HepG2 (cell line): ENCODE data around the gene MRPL50.

Experiments used
- SMYD3 ChIP-seq: sonication (generic); formaldehyde crosslinking; IDR thresholded peaks from 2 replicates; pipeline ENCODE4 v1.8.1; 2023; ENCODE audit warnings: mild to moderate bottlenecking, missing genetic modification reagents
- U2AF1 ChIP-seq: fragments of 200-400 bp; formaldehyde crosslinking; optimal IDR thresholded peaks from 2 replicates; pipeline ENCODE3; 2017; ENCODE audit warnings: mild to moderate bottlenecking, low read depth, low read length
- ZBTB7A ChIP-seq: sonication (generic); formaldehyde crosslinking; IDR thresholded peaks from 2 replicates; pipeline ENCODE4 v1.8.0; 2022; ENCODE audit warnings: mild to moderate bottlenecking, missing genetic modification reagents

- no peak for TF ChIP-seq SMYD3
- TF ChIP-seq U2AF1 = no peak
- no peak for TF ChIP-seq ZBTB7A
Measured at GRCh38 chr9:101369884-101370531, 28.4 kb downstream of the MRPL50 start.
